Activated CD4-positive, alpha-beta T cell treated with anti-CD3 and anti-CD28 coated beads, Interleukin-2, Interleukin-6, amounts not matched to agents 100 ng/mL and 50 ng/mL, durations not matched to agents 16 hours and 8 hours (primary cell): Measurements from ENCODE around the gene ACY1.
"Not testable (repeated sequence)": the region's sequence is repeated elsewhere in the genome, so short reads cannot be mapped to it uniquely, and the experiment has no call there.

Experiments used
- DNase-seq: peaks from one replicate; pipeline ENCODE4 v3.0.0-alpha.2; 2020

Gene ACY1

DNA sequence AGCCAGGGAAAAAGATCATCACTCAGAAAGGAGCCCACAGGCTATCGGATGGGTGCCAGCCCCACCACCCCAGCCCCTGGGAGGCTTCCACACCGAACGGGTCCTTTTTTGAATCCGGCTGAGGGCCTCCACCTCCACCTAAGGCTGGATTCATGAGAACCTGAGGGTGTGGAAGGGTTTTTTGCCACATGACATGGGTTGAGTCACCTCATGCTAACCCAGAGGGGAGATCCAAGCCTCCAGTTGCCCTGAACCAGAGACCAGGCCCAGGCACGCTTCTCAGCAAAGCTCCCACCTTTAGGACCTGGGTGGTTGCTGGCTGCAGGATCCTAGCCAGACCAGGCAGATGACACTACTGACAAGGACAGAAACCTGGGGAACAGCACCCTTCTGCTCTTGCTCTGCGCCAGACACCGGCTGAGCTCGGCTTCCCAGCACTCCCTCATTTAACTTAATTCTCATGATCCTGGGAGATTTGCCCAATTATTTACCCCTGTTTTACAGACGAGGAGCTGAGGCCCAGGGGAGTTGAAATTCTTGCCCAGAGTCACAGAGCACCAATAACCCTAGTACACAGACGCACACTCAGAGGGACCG is 47.5 kb downstream of the ACY1 start:
- DNase-seq: no peak

DNA sequence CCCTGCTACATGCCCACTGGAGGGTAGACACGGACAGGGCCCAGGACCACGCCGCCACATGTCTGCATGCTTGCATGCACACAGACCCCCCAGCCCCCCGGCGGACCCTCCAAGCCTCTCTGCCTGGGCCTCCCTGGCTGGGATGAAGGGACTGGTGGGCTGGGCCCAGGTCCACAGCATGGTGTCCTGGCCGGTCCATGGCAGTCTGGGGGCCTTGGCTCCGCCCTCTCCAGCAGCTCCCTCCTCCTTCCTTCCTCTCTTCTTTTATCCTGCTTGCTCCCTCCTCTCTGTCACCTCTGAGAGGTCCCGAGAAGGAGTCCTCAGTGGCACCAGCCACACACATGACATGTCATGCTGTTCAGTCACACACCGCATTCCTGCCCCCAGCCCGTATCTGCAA is 48.6 kb downstream of the ACY1 start:
- no peak for DNase-seq

DNA sequence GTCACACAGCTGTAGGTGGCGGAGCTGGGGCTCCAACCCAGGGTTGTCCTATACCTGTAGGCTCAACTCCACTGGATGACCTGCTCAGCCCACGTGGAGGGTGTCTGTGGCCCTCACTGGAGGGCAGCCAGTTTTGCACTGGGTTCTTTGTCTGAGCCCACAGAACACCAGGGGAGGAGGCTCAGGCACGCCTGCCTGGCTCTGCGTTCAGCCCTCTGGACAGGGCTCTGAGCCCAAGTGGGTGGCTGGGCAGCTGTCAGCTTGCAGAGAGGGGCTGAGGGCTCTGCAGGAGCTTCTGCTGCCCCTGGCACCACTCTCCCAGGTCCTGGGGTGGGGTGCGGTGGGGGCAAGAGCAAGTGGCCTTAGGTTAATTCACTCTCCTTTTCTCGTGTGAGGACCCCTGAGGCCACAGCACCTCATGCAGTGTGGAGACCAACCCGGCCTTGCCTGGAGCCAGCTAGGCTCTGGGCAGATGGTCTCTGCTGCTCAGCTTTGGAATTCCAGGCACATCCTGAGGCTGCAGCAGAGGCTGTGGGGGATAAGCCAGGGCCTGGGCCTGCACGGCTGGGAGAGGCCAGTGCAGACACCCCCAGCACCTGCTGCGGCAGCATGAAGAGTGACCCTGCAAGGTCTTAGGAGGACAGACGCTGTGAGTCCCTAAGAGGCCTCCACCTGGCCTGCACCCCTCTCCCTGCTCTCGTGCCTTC is 49.5 kb downstream of the ACY1 start:
- DNase-seq: no peak

DNA sequence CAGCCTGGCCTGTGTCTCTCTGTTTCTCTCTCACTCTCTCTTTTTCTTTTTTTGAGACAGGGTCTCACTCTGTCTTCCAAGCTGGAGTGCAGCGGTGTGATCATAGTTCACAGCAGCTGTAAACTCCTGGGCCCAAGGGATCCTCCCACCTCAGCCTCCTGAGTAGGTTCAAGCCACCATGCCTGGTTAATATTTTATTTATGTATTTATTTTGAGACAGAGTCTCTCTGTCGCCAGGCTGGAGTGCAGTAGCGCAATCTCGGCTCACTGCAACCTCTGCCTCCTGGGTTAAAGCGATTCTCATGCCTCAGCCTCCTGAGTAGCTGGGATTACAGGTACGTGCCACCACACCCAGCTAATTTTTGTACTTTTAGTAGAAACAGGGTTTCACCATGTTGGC is 50.4 kb downstream of the ACY1 start:
- not testable (repeated sequence) for DNase-seq

DNA sequence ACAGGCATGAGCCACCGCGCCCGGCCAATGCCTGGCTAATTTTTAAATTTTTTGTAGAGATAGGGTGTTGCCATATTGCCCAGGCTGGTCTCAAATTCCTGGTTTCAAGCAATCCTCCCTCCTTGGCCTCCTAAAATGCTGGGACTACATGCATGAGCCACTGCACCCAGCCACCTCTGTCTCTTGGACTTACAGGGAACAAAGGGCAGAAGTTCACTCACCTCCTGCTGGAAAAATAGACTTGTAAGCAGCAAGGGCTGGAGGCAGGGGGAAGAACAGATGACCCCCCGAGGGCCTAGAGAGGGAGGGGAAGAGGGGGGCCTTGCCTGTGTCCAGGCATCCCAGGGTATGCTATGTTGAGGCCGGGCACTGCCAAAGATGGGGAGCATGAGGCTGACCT is 50.9 kb downstream of the ACY1 start:
- DNase-seq: no peak

DNA sequence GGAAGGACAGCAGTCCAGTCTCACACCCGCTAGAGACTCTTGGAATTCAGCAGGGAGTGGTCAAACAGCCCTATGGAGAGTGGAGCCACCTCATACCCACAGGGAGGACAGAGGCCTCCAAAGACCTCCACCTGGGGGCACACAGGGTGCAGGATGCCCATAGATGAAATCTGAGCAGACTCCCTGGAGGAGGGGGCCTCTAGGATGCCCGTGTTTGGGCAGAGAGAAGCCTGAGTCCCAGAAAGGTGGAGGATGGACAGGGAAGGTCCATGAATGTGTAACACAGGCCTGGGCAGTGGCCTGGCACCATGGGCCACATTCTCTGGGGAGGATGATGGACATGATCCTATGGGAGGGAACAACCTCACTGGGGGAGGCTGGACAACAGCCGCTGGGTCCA is 51.3 kb downstream of the ACY1 start:
- no peak for DNase-seq

DNA sequence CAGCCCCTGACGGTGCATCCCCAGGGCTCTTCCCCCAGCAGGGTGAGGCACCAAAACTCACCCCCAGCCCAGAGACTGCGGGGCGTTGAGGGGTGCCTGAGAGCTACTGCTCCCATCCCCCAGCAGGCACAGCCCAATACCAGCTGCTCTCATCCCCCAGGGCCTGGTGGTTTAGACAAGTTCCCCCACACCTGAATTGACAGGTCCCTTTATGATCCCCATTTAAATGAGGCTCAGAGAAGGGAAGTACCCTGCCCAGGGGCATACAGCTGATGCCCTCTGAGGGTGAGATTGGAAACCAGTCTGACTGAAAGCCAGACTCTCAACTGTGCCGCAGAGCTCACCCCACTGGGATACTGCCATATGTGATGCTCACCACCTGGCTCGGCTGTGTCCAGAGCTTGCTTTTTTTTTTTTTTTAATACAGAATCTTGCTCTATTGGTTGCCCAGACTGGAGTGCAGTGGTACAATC is 52.9 kb downstream of the ACY1 start:
- no peak for DNase-seq

DNA sequence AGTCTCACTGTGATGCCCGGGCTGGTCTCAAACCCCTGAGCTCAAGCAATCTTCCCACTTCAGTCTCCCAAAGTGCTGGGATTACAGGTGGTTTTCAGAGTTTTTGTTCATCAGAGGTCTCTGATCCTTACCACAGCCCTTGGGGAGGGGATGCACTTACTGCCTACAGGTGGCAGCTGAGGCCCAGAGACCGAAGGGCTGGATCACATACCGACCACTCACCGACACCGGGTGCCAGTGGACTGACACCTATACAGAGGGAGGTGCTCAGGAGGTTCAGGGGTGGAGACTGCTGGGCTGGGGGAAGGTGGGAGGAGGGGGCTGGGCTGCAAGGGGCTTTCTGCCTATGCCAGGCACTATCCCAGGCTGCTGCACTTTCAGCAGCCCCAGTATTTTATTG is 53.5 kb downstream of the ACY1 start:
- DNase-seq: no peak

DNA sequence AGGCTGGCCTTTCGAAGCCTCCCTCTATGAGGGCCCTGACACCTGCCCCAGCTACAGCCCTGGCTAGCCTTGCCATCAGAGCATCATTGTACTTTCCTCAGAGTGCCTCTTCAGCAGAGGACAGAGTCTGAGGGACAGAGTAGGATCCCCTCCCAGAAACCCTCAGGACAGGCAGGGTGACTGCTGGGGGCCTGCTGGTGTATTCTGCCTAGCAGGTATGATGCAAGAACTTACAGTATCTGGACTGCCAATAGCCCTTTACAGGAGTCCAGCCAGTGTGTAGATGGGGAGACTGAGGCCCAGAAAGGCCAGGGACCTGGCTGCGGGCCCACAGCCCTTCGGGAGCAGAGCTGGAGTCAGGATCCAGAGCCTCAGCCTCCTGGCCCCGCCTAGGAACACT is 54.0 kb downstream of the ACY1 start:
- no peak for DNase-seq

DNA sequence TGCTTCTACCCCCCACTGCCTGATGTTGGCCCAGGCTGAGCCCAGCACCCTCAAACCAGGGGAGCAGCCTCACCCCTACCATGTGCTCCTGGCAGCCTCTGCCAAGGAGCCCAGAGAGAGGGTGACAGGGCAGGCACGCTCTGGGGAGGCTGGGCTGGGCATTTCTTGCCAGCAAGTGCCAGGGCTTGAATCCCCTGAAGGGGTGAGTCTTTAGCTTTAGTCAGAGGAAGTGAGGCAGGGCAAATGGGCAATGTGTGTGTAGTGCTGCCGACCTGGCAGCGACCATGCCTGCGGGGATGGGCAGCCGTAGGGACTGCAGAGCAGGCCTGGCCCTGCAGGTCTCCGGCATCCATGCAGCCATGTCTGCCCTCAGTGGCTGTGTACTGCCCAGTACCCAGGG is 54.9 kb downstream of the ACY1 start:
- DNase-seq: no peak
